Measurements from ENCODE around the gene CPSF4.
A peak's percentile ranks its signal among the peaks of the same experiment; 100 is the strongest.
"Not testable (repeated sequence)": the region's sequence is repeated elsewhere in the genome, so short reads cannot be mapped to it uniquely, and the experiment has no call there.

Gene CPSF4

GRCh38 chr7:99493823-99494222 is 55.1 kb downstream of the CPSF4 start:
- DNase-seq (ENCODE audit: low spot score) = no peak

GRCh38 chr7:99497766-99498545 is 59.2 kb downstream of the CPSF4 start:
- DNase-seq (ENCODE audit: low spot score) = no peak

- DNase-seq (ENCODE audit: low spot score) = no peak
These were observed 59.8 kb downstream of the CPSF4 start for GRCh38 chr7:99498546-99498944.

GRCh38 chr7:99499371-99499720 is 60.6 kb downstream of the CPSF4 start:
- DNase-seq (ENCODE audit: low spot score) = no peak

- DNase-seq (ENCODE audit: low spot score) = peak; percentile 95
These were observed 61.2 kb downstream of the CPSF4 start, which contains the start of gene ZNF394 for GRCh38 chr7:99499721-99500636. TSS of gene ZNF394 (minus strand) at chr7:99500281. CDS start at chr7:99500093, 188 bp downstream.

GRCh38 chr7:99500637-99501009 is 61.9 kb downstream of the CPSF4 start:
- DNase-seq (ENCODE audit: low spot score) = no peak

GRCh38 chr7:99501236-99501635 is 62.5 kb downstream of the CPSF4 start:
- not testable (repeated sequence) for DNase-seq (ENCODE audit: low spot score)

- DNase-seq (ENCODE audit: low spot score) = no peak
These were observed 65.5 kb downstream of the CPSF4 start for GRCh38 chr7:99504281-99504602.

- peak; percentile 96 for DNase-seq (ENCODE audit: low spot score)
These were observed 66.0 kb downstream of the CPSF4 start, which contains the start of gene ZKSCAN5 for GRCh38 chr7:99504603-99505323. TSS of gene ZKSCAN5 (plus strand) at chr7:99504662. CDS start at chr7:99506045, 1,383 bp downstream.

GRCh38 chr7:99505324-99505662 is 66.5 kb downstream of the CPSF4 start:
- no peak for DNase-seq (ENCODE audit: low spot score)

Data from pons (tissue), 1 donor.